ENCODE measurements around the gene TECPR1. TPM values are rescaled to one million over a fixed set of nuclear protein-coding genes. Genes with fewer than 3 reads are reported as not detected.

Gene TECPR1
- total RNA-seq, 1 experiment from 2014 or later: 13.9 TPM

DNA sequence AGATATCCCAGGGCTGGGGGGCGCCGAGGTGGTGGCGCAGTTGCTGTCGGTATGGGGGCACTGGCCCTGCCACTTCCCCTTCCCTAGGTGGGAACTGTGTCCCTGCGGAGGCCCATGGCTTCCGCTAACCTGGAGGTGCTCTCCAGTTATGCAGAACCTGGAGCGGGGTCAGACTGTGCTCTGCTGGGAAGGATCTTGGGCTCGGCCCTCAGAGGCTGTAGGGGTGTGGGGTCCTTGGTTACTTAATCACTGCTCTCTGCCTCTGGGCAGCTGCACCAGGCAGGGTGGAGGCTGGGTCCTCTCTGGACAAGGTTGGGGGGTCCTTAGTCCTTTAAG, 31.8 kb upstream of the TECPR1 start:
- Histone ChIP-seq H2AK5ac (ENCODE audit: insufficient read length, low read length) (no peak overlapping the region), H3K9ac (ENCODE audit: extremely low read depth, insufficient read length, low read length) (no peak overlapping the region), H3K4ac (ENCODE audit: low read depth, low read length) (no peak overlapping the region), H3K14ac (ENCODE audit: insufficient read depth, low read length) (no peak overlapping the region), H3K56ac (ENCODE audit: insufficient read length, low read depth, low read length) (no peak overlapping the region), H3K9me3 (ENCODE audit: control insufficient read depth, low read depth, low read length) (no peaks in the 10 kb centered on the region), H3K4me1 (ENCODE audit: insufficient read depth, low read length) (no peaks in the 10 kb centered on the region; the same call in 1 of the 2 replicates), H3K27me3 (ENCODE audit: insufficient read depth, low read length) (no peaks in the 10 kb centered on the region), H4K20me1 (ENCODE audit: control insufficient read depth, insufficient read depth, insufficient read length) (no peaks in the 10 kb centered on the region), H2BK5ac (ENCODE audit: insufficient read length, low read length) (no peak overlapping the region), H3K4me2 (ENCODE audit: insufficient read depth, insufficient read length, low read length) (no peak overlapping the region), H3K79me2 (ENCODE audit: insufficient read depth, low read length) (peaks cover 2% of the 10 kb centered on the region; the same call in 1 of the 2 replicates), H4K5ac (ENCODE audit: insufficient read length, low read depth, low read length) (no peak overlapping the region), H4K91ac (ENCODE audit: insufficient read length, low read depth, low read length) (no peak overlapping the region), H3K79me1 (ENCODE audit: insufficient read depth, low read depth, low read length, poor library complexity, severe bottlenecking) (peaks cover 6% of the 10 kb centered on the region), H2AFZ (ENCODE audit: low read length) (no peak overlapping the region), H2BK12ac (ENCODE audit: insufficient read length, low read depth, low read length) (no peak overlapping the region), H3K23me2 (ENCODE audit: insufficient read length, low read depth, low read length, poor library complexity, severe bottlenecking) (peaks cover 11% of the 10 kb centered on the region), H3K27ac (ENCODE audit: insufficient read length, low read depth, low read length) (no peak overlapping the region), H3K23ac (ENCODE audit: insufficient read length, low read depth, low read length) (no peak overlapping the region), H2BK120ac (ENCODE audit: low read depth, low read length, poor library complexity, severe bottlenecking) (no peak overlapping the region), H4K8ac (replicated peaks; ENCODE audit: insufficient read length, low read depth, low read length) (no peak overlapping the region), H3K18ac (ENCODE audit: insufficient read length, low read depth, low read length) (no peak overlapping the region), H3T11ph (ENCODE audit: low read length) (no peak overlapping the region), H2BK15ac (ENCODE audit: low read depth, low read length) (no peak overlapping the region), H2BK20ac (ENCODE audit: low read depth, low read length, poor library complexity, severe bottlenecking) (no peak overlapping the region)
- no CpG with 5 or more reads among the region's 8 CpGs for whole genome bisulfite sequencing (ENCODE audit: extremely low coverage, insufficient read length, low lambda C conversion rate)
- Mint-ChIP-seq H3K27ac (no peak overlapping the region), H3K4me3 (peak overlapping the region; percentile 7 to 46; a peak in 2 of 5 replicates), H3K4me1 (peaks cover 30 to 39% of the 10 kb centered on the region in 2 experiments), H3K36me3 (ENCODE audit: insufficient read depth in 1 of 3, low read depth in 3 of 3) (peaks cover 6 to 18% (median 17%) of the 10 kb centered on the region in 3 experiments), H3K9me3 (no peaks in the 10 kb centered on the region), H3K27me3 (ENCODE audit: low read depth) (peaks cover under 1% of the 10 kb centered on the region; the same call in 1 of the 2 replicates)
- TF ChIP-seq CTCF (conservative IDR thresholded peaks at IDR 0.05): no peak
- DNase-seq: no peak
